SU-DHL-6 (cell line): ENCODE data around the gene ABCE1.

ENCODE experiments used
- CTCF ChIP-seq: fragments of 200-600 bp; sonication (generic); IDR thresholded peaks from one replicate; pipeline ENCODE4 v1.5.1; 2017; ENCODE audit warnings: antibody characterized with exemption, mild to moderate bottlenecking, low read length, moderate library complexity; ENCODE audit not compliant: insufficient read depth, poor library complexity, severe bottlenecking
- EZH2phosphoT487 ChIP-seq: fragments of 200-600 bp; sonication (generic), shearing (Covaris generic); conservative IDR thresholded peaks from 2 replicates; pipeline ENCODE4 v1.6.1; 2018; ENCODE audit warnings: mild to moderate bottlenecking, antibody characterized with exemption, low read length, moderate library complexity, mixed read lengths

GRCh38 chr4:145176641-145177432 is 78.7 kb downstream of the ABCE1 start:
- TF ChIP-seq CTCF (no peak), EZH2phosphoT487 (no peak)
